NCI-H510A (cell line): ENCODE data around the gene DUSP14.
"Not testable (repeated sequence)": the region's sequence is repeated elsewhere in the genome, so short reads cannot be mapped to it uniquely, and the experiment has no call there.

Experiments
- DNase-seq: peaks from one replicate; lab custom pipeline; 2025; lab: John Stamatoyannopoulos, UW

Gene DUSP14

GRCh38 chr17:37483311-37484039 lies 6.2 kb upstream of the DUSP14 start:
- DNase-seq = no peak

GRCh38 chr17:37485938-37486570 lies 3.6 kb upstream of the DUSP14 start:
- no peak for DNase-seq

DNA sequence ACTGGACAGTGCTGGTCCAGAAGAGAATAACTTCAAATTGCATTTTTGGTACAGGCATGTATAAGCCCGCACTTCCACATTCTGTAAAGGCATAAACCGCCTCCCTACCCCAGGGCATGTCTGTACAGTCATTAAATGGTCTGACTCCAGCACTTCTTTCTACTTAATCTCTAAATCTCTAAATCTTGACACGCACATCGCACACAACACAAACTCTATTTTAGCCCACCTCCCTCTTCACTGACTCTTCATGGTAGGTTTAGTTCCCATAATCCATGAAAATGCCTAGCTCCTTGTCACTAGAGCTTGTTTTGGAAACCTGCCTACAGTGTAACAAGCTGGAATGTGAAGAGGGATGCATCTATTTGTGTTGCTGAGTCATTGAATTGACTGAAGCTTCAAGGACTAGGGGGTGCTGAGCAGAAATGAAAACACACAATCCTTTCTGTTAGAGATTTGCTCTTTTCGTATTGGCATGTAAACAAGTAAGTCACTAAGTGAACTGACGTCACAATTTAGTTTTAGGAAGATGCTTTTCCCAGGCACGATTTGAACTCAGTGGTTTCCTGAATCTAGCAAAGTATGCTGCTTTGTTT lies 1.6 kb upstream of the DUSP14 start:
- DNase-seq = peak; percentile 58

GRCh38 chr17:37488607-37489196 lies 989 bp upstream of the DUSP14 start:
- DNase-seq = peak; percentile 34

GRCh38 chr17:37490022-37490587 lies 414 bp downstream of the DUSP14 start:
- DNase-seq = peak; percentile 75

DNA sequence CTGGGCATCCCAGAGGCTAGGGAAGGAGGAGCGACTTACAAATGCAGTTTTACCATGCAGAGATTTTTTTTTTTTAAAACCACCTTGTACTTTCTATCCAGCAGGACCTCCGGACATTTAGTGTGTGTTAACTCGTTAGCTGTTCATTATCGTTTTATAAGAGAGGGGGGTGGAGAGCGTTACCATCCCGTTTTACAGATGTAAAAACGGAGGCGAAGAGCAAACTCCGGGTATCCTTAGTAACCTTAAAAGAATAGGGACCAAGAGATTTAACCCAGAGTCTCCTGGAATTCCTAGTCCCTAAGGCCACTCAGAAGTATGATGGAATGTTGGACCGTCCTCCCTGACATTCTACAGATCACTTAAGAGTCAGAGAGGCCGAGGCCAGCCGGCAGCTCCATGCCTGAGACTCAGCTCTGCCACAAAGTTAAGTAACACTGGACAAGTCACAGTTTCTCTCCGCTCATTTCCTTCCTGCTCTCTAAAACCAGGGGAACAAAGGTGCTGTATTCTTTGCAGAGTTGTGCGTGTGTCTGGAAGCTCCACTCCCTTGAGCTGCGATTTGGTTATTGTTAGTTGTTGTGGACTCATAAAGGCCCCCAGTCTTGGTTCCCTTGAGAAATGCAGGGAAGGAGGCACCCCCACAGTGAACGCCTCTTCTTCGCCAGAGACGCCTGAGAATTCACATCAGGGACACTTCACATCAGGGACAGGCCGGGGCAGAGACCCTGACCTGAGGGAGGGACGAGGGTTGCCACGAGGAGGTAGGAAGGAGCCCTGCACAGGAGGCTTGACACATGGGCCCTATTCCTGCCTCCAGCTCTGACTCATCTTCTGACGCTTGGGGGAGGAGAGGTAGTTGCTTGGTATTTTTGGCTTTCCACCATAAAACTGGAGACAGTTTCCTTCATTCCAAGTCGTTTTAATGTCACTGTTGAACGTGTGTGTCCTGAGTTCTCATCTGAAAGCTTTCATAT lies 1.2 kb downstream of the DUSP14 start:
- DNase-seq = no peak

- DNase-seq = no peak
Measured at GRCh38 chr17:37492167-37492566, 2.5 kb downstream of the DUSP14 start.

DNA sequence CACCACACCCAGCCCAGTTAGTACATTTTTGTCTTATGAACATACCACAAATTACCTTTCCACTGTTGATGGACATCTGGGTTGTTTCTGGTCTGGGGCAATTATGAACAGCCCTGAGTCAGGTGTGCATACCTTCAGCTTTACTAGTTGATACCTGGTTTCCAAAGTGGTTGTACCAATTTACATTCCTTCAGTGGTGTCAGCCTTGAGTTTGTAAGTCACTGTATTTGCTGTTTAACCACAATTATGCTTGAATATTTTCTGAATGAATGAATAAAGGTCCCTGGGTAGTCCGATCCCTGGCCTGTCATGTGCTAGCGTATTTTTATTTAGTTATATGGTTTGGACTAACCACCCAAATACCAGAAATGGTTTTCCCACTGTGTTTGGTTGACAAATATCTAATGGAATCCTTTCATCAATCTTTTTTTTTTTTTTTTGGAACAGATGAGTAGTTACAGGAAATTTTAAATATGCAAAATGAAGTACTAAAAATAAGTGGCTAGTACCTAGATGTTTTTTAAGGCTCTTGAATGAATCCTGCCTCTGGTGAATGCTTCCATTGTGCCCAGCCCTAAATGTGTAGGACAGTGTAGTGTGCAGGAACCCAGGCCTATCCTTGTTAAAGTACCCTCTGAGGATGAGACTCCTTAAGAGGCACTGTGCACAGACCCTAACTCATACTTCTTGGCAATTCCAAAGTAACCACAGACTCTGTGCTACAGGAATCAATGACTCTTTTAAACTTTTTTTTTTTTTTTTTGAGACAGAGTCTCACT lies 3.7 kb downstream of the DUSP14 start:
- no peak for DNase-seq

- no peak for DNase-seq
Measured at GRCh38 chr17:37494401-37494831, 4.7 kb downstream of the DUSP14 start.

- no peak for DNase-seq
Measured at GRCh38 chr17:37494971-37495370, 5.3 kb downstream of the DUSP14 start.

- DNase-seq = no peak
Measured at GRCh38 chr17:37500378-37500777, 10.7 kb downstream of the DUSP14 start.

- DNase-seq = no peak
Measured at GRCh38 chr17:37502009-37502936, 12.6 kb downstream of the DUSP14 start.

DNA sequence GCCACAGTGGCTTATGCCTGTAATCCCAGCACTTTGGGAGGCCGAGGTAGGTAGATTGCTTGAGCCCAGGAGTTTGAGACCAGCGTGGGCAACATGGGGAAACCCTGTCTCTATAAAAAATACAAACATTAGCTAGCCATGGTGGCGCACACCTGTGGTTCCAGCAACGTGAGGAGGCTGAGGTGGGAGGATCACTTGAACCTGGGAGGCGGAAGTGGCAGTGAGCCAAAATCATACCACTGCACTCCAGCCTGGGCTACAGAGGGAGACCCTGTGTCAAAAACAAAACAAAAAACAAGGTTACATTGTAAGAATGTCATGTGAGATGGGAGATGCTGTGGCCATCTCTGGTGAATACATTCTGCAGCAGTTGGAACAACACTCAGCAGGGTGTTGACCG lies 13.5 kb downstream of the DUSP14 start:
- no peak for DNase-seq

DNA sequence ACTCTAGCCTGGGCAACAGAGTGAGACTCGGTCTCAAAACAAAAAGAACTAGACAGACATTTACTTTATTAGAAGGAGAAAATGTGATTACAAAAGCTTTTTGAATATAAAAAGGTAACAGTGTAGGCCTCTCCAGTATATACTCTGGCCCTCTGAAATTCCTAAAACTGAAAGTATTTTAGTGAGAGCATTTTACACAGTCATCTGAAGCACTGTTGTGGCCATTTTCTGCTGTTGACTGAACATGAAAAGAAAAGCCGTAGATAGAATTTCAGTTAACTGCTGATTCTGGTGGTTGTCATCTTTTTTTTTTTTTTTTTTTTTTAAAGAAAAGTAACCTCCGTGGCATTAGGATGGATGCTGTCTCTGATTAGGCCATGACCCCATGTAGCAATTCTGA lies 15.6 kb downstream of the DUSP14 start:
- no peak for DNase-seq

- no peak for DNase-seq
Measured at GRCh38 chr17:37506678-37507077, 17.0 kb downstream of the DUSP14 start.

GRCh38 chr17:37507111-37507510 lies 17.4 kb downstream of the DUSP14 start:
- DNase-seq = no peak

- no peak for DNase-seq
Measured at GRCh38 chr17:37510056-37510455, 20.4 kb downstream of the DUSP14 start.

DNA sequence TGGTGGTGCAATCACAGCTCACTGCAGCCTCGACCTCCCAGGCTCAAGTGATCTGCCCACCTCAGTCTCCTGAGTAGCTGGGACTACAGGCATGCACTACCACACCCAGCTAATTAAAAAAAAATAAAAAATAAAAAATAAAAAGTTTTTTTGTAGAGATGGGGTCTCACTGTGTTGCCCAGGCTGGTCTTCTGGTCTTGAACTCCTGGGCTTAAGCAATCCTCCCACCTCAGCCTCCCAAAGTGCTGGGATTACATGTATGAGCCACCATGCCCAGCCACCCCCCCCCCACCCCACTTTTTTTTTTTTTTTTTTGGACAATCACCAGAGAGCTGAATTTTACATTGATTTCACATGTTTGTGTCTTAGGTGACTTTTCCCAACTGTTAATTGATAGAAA lies 22.0 kb downstream of the DUSP14 start:
- not testable (repeated sequence) for DNase-seq

DNA sequence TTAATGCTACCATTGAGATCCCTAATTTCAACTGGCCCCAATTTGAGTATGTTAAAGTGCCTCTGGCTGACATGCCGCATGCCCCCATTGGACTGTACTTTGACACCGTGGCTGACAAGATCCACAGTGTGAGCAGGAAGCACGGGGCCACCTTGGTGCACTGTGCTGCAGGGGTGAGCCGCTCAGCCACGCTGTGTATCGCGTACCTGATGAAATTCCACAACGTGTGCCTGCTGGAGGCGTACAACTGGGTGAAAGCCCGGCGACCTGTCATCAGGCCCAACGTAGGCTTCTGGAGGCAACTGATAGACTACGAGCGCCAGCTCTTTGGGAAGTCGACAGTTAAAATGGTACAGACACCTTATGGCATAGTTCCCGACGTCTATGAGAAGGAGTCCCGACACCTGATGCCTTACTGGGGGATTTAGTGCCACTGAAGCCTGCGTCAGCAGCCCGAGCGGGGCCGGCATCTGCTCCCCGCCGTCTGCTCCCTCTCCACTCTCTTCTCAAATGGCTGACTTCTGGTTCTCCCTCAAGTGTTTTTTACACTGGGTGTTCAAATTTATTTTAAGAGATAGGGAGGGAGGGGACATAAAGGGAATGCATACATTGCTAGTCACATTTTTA lies 22.9 kb downstream of the DUSP14 start:
- no peak for DNase-seq
